A549 (cell line): ENCODE data around the gene SGSM2. TPM values are rescaled to one million over a fixed set of nuclear protein-coding genes. Genes with fewer than 3 reads are reported as not detected.

Experiments used
- ATAC-seq, 2 experiments: fragments of 200-7000 bp in 1 of 2; fragments of >200 bp in 1 of 2; cut with Nextera tagmentation in 1 of 2; cut with Tn5 transposase in 1 of 2; 3 replicates each; pipeline versions ENCODE4 v1.8.0 to v1.9.1; 2018 to 2020; ENCODE audit warnings: mild to moderate bottlenecking in 1 of 2, moderate library complexity in 1 of 2
- CTCF ChIA-PET: fragments of 300-600 bp; sonication (Branson Sonifier 250); formaldehyde crosslinking; extraction: SDS; loops from one replicate; lab custom pipeline; 2021; ENCODE audit warnings: antibody characterized with exemption, inconsistent platforms; lab: Yijun Ruan, JAX
- POLR2A ChIA-PET: fragments of 350-600 bp; formaldehyde crosslinking; extraction: SDS; loops from one replicate; lab custom pipeline; 2021; ENCODE audit warnings: antibody characterized with exemption, inconsistent platforms; lab: Yijun Ruan, JAX
- DNase-seq, 2 experiments: peaks; one replicate each; pipeline versions ENCODE4 v3.0.0 to v3.0.0-alpha.2; 2011 to 2016; ENCODE audit warnings: low read depth in 1 of 2, low spot score in 1 of 2
- FAIRE-seq: peaks from 2 replicates; lab custom pipeline; 2011; peaks lifted over from hg19 to GRCh38; lab: Jason Lieb, UNC
- H3K27ac ChIP-seq, 2 experiments: fragments of >200 bp; sonication (Bioruptor Twin); formaldehyde crosslinking; 3 replicates each; pipeline ENCODE4 v1.5.1; 2016 to 2017
- H3K4me1 ChIP-seq: fragments of >200 bp; sonication (Bioruptor Twin); formaldehyde crosslinking; 3 replicates; pipeline ENCODE4 v1.6.1; 2016
- H3K4me2 ChIP-seq: fragments of >200 bp; sonication (Bioruptor Twin); formaldehyde crosslinking; 3 replicates; pipeline ENCODE4 v1.6.1; 2016
- H3K4me3 ChIP-seq: fragments of >200 bp; sonication (Bioruptor Twin); formaldehyde crosslinking; 3 replicates; pipeline ENCODE4 v1.5.1; 2016
- H3K9me3 ChIP-seq: fragments of >200 bp; sonication (Bioruptor Twin); formaldehyde crosslinking; 3 replicates; pipeline ENCODE4 v1.6.1; 2016
- BCL3 ChIP-seq: fragments of >200 bp; sonication (Bioruptor Twin); formaldehyde crosslinking; IDR thresholded peaks from 3 replicates; pipeline ENCODE4 v1.6.1; 2016
- BHLHE40 ChIP-seq: IDR thresholded peaks from 2 replicates; pipeline ENCODE4 v1.6.1; 2012; ENCODE audit warnings: low read depth, low read length, inconsistent platforms
- CHD2 ChIP-seq: fragments of 150-350 bp; IDR thresholded peaks from 2 replicates; pipeline ENCODE4 v1.6.1; 2014; ENCODE audit warnings: low read length; ENCODE audit not compliant: partially characterized antibody
- E2F6 ChIP-seq: IDR thresholded peaks from 2 replicates; pipeline ENCODE4 v1.6.1; 2012; ENCODE audit warnings: low read depth, borderline replicate concordance
- EHF ChIP-seq: fragments of 250-450 bp; sonication (Bioruptor Pico); IDR thresholded peaks from 2 replicates; pipeline ENCODE4 v1.5.0; 2020; ENCODE audit warnings: mild to moderate bottlenecking
- EP300 ChIP-seq, 2 experiments: fragments of >200 bp; sonication (Bioruptor Twin); formaldehyde crosslinking; IDR thresholded peaks; 2 replicates in 1 of 2; 3 replicates in 1 of 2; pipeline ENCODE4 v1.6.1; 2016 to 2017
- ESRRA ChIP-seq: fragments of 150-350 bp; IDR thresholded peaks from 2 replicates; pipeline ENCODE4 v1.6.1; 2014; ENCODE audit warnings: mild to moderate bottlenecking, low read length, borderline replicate concordance
- FOXS1 ChIP-seq: fragments of 250-450 bp; sonication (Bioruptor Pico); IDR thresholded peaks from 2 replicates; pipeline ENCODE4 v1.5.0; 2020; ENCODE audit warnings: mild to moderate bottlenecking, moderate library complexity
- GATA3 ChIP-seq: IDR thresholded peaks from 2 replicates; pipeline ENCODE4 v1.6.1; 2012; ENCODE audit warnings: borderline replicate concordance
- HEYL ChIP-seq: fragments of 250-450 bp; sonication (Bioruptor Pico); IDR thresholded peaks from 2 replicates; pipeline ENCODE4 v1.8.0; 2021; ENCODE audit warnings: mild to moderate bottlenecking, moderate library complexity
- HOXA7 ChIP-seq: fragments of 250-450 bp; sonication (Bioruptor Pico); IDR thresholded peaks from 2 replicates; pipeline ENCODE4 v1.5.0; 2020; ENCODE audit warnings: mild to moderate bottlenecking, moderate library complexity
- HOXB5 ChIP-seq: fragments of 250-450 bp; sonication (Bioruptor Pico); IDR thresholded peaks from 2 replicates; pipeline ENCODE4 v1.5.0; 2020; ENCODE audit warnings: mild to moderate bottlenecking, moderate library complexity
- MYC ChIP-seq: IDR thresholded peaks from 2 replicates; pipeline ENCODE4 v1.6.1; 2012; ENCODE audit warnings: mild to moderate bottlenecking, inconsistent platforms, low read length, improper control_type of control experiment, borderline replicate concordance
- PHF8 ChIP-seq: fragments of 200-600 bp; sonication (generic); IDR thresholded peaks from 2 replicates; pipeline ENCODE4 v1.6.1; 2016; ENCODE audit warnings: low read depth, mild to moderate bottlenecking, antibody characterized with exemption, moderate library complexity, borderline replicate concordance
- POLR2A ChIP-seq: IDR thresholded peaks from 2 replicates; pipeline ENCODE4 v1.6.1; 2012; ENCODE audit warnings: mild to moderate bottlenecking, low read length
- POLR2AphosphoS2 ChIP-seq: conservative IDR thresholded peaks from 2 replicates; pipeline ENCODE4 v1.6.1; 2012; ENCODE audit warnings: low read length, improper control_type of control experiment, inconsistent platforms
- RAD21 ChIP-seq, 2 experiments: fragments of >200 bp in 1 of 2; sonication (Bioruptor Twin) in 1 of 2; formaldehyde crosslinking in 1 of 2; IDR thresholded peaks in 1 of 2; conservative IDR thresholded peaks in 1 of 2; 2 replicates in 1 of 2; 3 replicates in 1 of 2; pipeline ENCODE4 v1.6.1; 2012 to 2018; ENCODE audit warnings: inconsistent platforms in 1 of 2
- RNF2 ChIP-seq: fragments of 200-600 bp; sonication (generic); IDR thresholded peaks from 2 replicates; pipeline ENCODE4 v1.6.1; 2016; ENCODE audit warnings: low read depth, mild to moderate bottlenecking, antibody characterized with exemption, moderate library complexity, borderline replicate concordance
- SREBF2 ChIP-seq: fragments of 450-650 bp; IDR thresholded peaks from 2 replicates; pipeline ENCODE4 v1.6.1; 2014; ENCODE audit warnings: mild to moderate bottlenecking, moderate library complexity
- ZC3H11A ChIP-seq: fragments of 450-650 bp; IDR thresholded peaks from 2 replicates; pipeline ENCODE4 v1.6.1; 2014; ENCODE audit warnings: antibody characterized with exemption, mild to moderate bottlenecking
- ZNF302 ChIP-seq: fragments of 250-450 bp; sonication (Bioruptor Pico); IDR thresholded peaks from 2 replicates; pipeline ENCODE4 v1.9.0; 2021; ENCODE audit warnings: inconsistent platforms, mild to moderate bottlenecking, moderate library complexity
- WGBS: methylation state at CpG from one replicate; pipeline ENCODE4 v1.1.6; 2017; ENCODE audit errors: missing lambda C conversion rate; 5-methylcytosine and 5-hydroxymethylcytosine counted together
- polyA plus RNA-seq, 4 experiments: library from polyadenylated mRNA; depleted of rRNA in 3 of 4; stranded (reverse); fragments of >200 nt; fragmentation: RNase III in 1 of 4; extraction: RNeasy Plus Mini Kit Qiagen cat#74134 plus additional on column Dnase treatment in 1 of 4; gene quantifications; 2 replicates in 3 of 4; 3 replicates in 1 of 4; pipeline ENCODE4 v1.2.3, GENCODE V29; 2011 to 2017
- TF ChIP-seq, protein P1 (sequence below): fragments of 450-650 bp; IDR thresholded peaks from 2 replicates; pipeline ENCODE4 v1.6.1; 2014; ENCODE audit warnings: antibody characterized with exemption
- TF ChIP-seq, protein P2 (sequence below): fragments of 150-350 bp; IDR thresholded peaks from 2 replicates; pipeline ENCODE4 v1.6.1; 2014; ENCODE audit warnings: low read depth, mild to moderate bottlenecking, low read length
- TF ChIP-seq, protein P3 (sequence below): fragments of 200-600 bp; sonication (generic); IDR thresholded peaks from 2 replicates; pipeline ENCODE4 v1.6.1; 2016; ENCODE audit warnings: antibody characterized with exemption, mild to moderate bottlenecking, moderate library complexity
- TF ChIP-seq, protein P4 (sequence below): fragments of 250-450 bp; sonication (Bioruptor Pico); IDR thresholded peaks from 2 replicates; pipeline ENCODE4 v1.5.0; 2021; ENCODE audit warnings: mild to moderate bottlenecking, moderate library complexity, borderline replicate concordance

Gene SGSM2
- polyA plus RNA-seq, 2 of the 4 experiments (the other 2 are of a cell fraction) = 24.9 to 53.3 TPM

DNA sequence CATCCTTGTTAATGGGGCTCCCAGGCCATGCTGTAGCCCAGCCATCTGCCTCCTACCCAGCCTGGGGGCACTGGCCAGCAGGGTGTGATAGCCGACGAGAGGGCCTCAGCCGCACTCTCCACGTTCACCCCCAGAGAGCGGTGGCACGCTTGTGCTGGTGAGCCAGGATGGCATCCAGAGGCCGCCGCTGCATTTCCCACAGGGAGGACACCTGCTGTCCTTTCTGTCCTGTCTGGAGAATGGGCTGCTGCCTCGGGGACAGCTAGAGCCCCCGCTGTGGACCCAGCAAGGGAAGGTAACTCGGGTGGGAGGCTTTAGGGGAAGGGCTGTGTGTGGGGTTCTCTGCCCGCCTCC, 27.4 kb downstream of the SGSM2 start:
- no peaks in the 10 kb centered on the region for H3K9me3 ChIP-seq
- H3K4me3 ChIP-seq = no peak overlapping the region
- DNase-seq (no peak), FAIRE-seq (no peak), ATAC-seq (no peak)
- TF ChIP-seq HOXA7 (CRISPR knock-in tag) = no peak
- no peak for TF ChIP-seq BCL3
- no peak for TF ChIP-seq POLR2A
- TF ChIP-seq PHF8 = no peak
- no peak for TF ChIP-seq GATA3
- TF ChIP-seq POLR2AphosphoS2 = no peak
- no peak for TF ChIP-seq EP300 (IDR thresholded peaks at IDR 0.05)
- TF ChIP-seq MYC = no peak
- no peak for TF ChIP-seq E2F6
- TF ChIP-seq, protein P1, sequence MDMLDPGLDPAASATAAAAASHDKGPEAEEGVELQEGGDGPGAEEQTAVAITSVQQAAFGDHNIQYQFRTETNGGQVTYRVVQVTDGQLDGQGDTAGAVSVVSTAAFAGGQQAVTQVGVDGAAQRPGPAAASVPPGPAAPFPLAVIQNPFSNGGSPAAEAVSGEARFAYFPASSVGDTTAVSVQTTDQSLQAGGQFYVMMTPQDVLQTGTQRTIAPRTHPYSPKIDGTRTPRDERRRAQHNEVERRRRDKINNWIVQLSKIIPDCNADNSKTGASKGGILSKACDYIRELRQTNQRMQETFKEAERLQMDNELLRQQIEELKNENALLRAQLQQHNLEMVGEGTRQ = no peak
- TF ChIP-seq, protein P2, sequence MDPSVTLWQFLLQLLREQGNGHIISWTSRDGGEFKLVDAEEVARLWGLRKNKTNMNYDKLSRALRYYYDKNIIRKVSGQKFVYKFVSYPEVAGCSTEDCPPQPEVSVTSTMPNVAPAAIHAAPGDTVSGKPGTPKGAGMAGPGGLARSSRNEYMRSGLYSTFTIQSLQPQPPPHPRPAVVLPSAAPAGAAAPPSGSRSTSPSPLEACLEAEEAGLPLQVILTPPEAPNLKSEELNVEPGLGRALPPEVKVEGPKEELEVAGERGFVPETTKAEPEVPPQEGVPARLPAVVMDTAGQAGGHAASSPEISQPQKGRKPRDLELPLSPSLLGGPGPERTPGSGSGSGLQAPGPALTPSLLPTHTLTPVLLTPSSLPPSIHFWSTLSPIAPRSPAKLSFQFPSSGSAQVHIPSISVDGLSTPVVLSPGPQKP = no peak
- peaks cover 5% of the 10 kb centered on the region for H3K4me1 ChIP-seq
- H3K4me2 ChIP-seq = no peak overlapping the region
- ChIA-PET POLR2A (no interaction called here), CTCF (interaction anchor here (0.7 to 15.8 kb wide), 5 partner anchors 15 to 69 kb away, joined by 3 to 255 read pairs (median 9); no protein-coding TSS in a partner anchor)
- WGBS = 86% methylated on average over 12 of the region's 12 CpGs
- H3K27ac ChIP-seq = no peak overlapping the region

DNA sequence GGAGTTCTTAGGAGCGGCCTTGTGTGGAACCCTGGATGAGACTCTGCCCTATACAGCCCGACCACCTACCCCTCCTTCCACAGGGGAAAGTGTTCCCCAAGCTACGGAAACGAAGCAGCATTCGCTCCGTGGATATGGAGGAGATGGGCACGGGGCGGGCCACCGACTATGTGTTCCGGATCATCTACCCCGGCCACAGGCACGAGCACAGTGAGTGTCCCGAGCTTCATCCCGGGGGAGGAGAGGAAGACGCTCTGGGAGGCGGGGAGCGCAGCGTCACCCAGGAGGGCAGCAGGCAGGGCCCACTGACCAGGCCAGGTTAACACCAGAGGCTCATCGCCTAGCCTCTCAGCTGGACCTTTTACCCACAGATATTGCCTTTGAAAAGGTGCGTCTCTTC, 27.8 kb downstream of the SGSM2 start:
- Histone ChIP-seq H3K4me2 (no peak overlapping the region), H3K4me1 (peaks cover 1% of the 10 kb centered on the region; the same call in 2 of the 3 replicates), H3K4me3 (no peak overlapping the region), H3K9me3 (no peaks in the 10 kb centered on the region), H3K27ac (no peak overlapping the region)
- ChIA-PET POLR2A (no interaction called here), CTCF (interaction anchor here (0.7 to 15.8 kb wide), 4 partner anchors 15 to 69 kb away, joined by 3 to 255 read pairs (median 110); no protein-coding TSS in a partner anchor)
- TF ChIP-seq RNF2 (no peak), EP300 (IDR thresholded peaks at IDR 0.05) (no peak), HOXB5 (CRISPR knock-in tag) (no peak), SREBF2 (no peak), CHD2 (no peak), FOXS1 (CRISPR knock-in tag) (no peak), ZC3H11A (no peak), HEYL (no peak), PHF8 (no peak), ZNF302 (CRISPR knock-in tag) (no peak), RAD21 (conservative IDR thresholded peaks at IDR 0.05 in 1 of 2, IDR thresholded peaks at IDR 0.05 in 1 of 2) (no peak), ESRRA (no peak), E2F6 (no peak), BHLHE40 (no peak), EHF (CRISPR knock-in tag) (no peak)
- TF ChIP-seq, protein P3, sequence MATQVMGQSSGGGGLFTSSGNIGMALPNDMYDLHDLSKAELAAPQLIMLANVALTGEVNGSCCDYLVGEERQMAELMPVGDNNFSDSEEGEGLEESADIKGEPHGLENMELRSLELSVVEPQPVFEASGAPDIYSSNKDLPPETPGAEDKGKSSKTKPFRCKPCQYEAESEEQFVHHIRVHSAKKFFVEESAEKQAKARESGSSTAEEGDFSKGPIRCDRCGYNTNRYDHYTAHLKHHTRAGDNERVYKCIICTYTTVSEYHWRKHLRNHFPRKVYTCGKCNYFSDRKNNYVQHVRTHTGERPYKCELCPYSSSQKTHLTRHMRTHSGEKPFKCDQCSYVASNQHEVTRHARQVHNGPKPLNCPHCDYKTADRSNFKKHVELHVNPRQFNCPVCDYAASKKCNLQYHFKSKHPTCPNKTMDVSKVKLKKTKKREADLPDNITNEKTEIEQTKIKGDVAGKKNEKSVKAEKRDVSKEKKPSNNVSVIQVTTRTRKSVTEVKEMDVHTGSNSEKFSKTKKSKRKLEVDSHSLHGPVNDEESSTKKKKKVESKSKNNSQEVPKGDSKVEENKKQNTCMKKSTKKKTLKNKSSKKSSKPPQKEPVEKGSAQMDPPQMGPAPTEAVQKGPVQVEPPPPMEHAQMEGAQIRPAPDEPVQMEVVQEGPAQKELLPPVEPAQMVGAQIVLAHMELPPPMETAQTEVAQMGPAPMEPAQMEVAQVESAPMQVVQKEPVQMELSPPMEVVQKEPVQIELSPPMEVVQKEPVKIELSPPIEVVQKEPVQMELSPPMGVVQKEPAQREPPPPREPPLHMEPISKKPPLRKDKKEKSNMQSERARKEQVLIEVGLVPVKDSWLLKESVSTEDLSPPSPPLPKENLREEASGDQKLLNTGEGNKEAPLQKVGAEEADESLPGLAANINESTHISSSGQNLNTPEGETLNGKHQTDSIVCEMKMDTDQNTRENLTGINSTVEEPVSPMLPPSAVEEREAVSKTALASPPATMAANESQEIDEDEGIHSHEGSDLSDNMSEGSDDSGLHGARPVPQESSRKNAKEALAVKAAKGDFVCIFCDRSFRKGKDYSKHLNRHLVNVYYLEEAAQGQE = no peak
- TF ChIP-seq, protein P4, sequence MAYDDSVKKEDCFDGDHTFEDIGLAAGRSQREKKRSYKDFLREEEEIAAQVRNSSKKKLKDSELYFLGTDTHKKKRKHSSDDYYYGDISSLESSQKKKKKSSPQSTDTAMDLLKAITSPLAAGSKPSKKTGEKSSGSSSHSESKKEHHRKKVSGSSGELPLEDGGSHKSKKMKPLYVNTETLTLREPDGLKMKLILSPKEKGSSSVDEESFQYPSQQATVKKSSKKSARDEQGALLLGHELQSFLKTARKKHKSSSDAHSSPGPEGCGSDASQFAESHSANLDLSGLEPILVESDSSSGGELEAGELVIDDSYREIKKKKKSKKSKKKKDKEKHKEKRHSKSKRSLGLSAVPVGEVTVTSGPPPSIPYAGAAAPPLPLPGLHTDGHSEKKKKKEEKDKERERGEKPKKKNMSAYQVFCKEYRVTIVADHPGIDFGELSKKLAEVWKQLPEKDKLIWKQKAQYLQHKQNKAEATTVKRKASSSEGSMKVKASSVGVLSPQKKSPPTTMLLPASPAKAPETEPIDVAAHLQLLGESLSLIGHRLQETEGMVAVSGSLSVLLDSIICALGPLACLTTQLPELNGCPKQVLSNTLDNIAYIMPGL (CRISPR knock-in tag) = no peak
- DNase-seq (no peak), FAIRE-seq (no peak), ATAC-seq (no peak)
- 91% methylated on average over 20 of the region's 20 CpGs for WGBS
